ENCODE results near the gene HEBP2. TPM values are rescaled to one million over a fixed set of nuclear protein-coding genes. Genes with fewer than 3 reads are reported as not detected.

Gene HEBP2
- total and polyA plus RNA-seq, 2 experiments from 2014 or later, result 25.6 to 118 TPM

GRCh38 chr6:138451043-138451442, 47.0 kb downstream of the HEBP2 start:
- ATAC-seq, result no peak
- no peak overlapping the region for H3K4me3 Mint-ChIP-seq

More at GRCh38 chr6:138451043-138451442, 47.0 kb downstream of the HEBP2 start:
- no peak overlapping the region for H2AFZ ChIP-seq
- H3K4me2 ChIP-seq, result no peak overlapping the region
- no peaks in the 10 kb centered on the region for H3K27me3 Mint-ChIP-seq (ENCODE audit: insufficient read depth, low read depth, poor library complexity)
- no peaks in the 10 kb centered on the region for H3K27me3 ChIP-seq (ENCODE audit: insufficient read depth)
- H3F3A ChIP-seq (replicated peaks; ENCODE audit: low read depth), result no peaks in the 10 kb centered on the region
- TF ChIP-seq, protein P1, sequence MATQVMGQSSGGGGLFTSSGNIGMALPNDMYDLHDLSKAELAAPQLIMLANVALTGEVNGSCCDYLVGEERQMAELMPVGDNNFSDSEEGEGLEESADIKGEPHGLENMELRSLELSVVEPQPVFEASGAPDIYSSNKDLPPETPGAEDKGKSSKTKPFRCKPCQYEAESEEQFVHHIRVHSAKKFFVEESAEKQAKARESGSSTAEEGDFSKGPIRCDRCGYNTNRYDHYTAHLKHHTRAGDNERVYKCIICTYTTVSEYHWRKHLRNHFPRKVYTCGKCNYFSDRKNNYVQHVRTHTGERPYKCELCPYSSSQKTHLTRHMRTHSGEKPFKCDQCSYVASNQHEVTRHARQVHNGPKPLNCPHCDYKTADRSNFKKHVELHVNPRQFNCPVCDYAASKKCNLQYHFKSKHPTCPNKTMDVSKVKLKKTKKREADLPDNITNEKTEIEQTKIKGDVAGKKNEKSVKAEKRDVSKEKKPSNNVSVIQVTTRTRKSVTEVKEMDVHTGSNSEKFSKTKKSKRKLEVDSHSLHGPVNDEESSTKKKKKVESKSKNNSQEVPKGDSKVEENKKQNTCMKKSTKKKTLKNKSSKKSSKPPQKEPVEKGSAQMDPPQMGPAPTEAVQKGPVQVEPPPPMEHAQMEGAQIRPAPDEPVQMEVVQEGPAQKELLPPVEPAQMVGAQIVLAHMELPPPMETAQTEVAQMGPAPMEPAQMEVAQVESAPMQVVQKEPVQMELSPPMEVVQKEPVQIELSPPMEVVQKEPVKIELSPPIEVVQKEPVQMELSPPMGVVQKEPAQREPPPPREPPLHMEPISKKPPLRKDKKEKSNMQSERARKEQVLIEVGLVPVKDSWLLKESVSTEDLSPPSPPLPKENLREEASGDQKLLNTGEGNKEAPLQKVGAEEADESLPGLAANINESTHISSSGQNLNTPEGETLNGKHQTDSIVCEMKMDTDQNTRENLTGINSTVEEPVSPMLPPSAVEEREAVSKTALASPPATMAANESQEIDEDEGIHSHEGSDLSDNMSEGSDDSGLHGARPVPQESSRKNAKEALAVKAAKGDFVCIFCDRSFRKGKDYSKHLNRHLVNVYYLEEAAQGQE (IDR thresholded peaks at IDR 0.05; ENCODE audit: unreplicated experiment), result no peak
- TF ChIP-seq EZH2 (IDR thresholded peaks at IDR 0.05; ENCODE audit: low read depth, unreplicated experiment), result no peak
- TF ChIP-seq, protein P2, sequence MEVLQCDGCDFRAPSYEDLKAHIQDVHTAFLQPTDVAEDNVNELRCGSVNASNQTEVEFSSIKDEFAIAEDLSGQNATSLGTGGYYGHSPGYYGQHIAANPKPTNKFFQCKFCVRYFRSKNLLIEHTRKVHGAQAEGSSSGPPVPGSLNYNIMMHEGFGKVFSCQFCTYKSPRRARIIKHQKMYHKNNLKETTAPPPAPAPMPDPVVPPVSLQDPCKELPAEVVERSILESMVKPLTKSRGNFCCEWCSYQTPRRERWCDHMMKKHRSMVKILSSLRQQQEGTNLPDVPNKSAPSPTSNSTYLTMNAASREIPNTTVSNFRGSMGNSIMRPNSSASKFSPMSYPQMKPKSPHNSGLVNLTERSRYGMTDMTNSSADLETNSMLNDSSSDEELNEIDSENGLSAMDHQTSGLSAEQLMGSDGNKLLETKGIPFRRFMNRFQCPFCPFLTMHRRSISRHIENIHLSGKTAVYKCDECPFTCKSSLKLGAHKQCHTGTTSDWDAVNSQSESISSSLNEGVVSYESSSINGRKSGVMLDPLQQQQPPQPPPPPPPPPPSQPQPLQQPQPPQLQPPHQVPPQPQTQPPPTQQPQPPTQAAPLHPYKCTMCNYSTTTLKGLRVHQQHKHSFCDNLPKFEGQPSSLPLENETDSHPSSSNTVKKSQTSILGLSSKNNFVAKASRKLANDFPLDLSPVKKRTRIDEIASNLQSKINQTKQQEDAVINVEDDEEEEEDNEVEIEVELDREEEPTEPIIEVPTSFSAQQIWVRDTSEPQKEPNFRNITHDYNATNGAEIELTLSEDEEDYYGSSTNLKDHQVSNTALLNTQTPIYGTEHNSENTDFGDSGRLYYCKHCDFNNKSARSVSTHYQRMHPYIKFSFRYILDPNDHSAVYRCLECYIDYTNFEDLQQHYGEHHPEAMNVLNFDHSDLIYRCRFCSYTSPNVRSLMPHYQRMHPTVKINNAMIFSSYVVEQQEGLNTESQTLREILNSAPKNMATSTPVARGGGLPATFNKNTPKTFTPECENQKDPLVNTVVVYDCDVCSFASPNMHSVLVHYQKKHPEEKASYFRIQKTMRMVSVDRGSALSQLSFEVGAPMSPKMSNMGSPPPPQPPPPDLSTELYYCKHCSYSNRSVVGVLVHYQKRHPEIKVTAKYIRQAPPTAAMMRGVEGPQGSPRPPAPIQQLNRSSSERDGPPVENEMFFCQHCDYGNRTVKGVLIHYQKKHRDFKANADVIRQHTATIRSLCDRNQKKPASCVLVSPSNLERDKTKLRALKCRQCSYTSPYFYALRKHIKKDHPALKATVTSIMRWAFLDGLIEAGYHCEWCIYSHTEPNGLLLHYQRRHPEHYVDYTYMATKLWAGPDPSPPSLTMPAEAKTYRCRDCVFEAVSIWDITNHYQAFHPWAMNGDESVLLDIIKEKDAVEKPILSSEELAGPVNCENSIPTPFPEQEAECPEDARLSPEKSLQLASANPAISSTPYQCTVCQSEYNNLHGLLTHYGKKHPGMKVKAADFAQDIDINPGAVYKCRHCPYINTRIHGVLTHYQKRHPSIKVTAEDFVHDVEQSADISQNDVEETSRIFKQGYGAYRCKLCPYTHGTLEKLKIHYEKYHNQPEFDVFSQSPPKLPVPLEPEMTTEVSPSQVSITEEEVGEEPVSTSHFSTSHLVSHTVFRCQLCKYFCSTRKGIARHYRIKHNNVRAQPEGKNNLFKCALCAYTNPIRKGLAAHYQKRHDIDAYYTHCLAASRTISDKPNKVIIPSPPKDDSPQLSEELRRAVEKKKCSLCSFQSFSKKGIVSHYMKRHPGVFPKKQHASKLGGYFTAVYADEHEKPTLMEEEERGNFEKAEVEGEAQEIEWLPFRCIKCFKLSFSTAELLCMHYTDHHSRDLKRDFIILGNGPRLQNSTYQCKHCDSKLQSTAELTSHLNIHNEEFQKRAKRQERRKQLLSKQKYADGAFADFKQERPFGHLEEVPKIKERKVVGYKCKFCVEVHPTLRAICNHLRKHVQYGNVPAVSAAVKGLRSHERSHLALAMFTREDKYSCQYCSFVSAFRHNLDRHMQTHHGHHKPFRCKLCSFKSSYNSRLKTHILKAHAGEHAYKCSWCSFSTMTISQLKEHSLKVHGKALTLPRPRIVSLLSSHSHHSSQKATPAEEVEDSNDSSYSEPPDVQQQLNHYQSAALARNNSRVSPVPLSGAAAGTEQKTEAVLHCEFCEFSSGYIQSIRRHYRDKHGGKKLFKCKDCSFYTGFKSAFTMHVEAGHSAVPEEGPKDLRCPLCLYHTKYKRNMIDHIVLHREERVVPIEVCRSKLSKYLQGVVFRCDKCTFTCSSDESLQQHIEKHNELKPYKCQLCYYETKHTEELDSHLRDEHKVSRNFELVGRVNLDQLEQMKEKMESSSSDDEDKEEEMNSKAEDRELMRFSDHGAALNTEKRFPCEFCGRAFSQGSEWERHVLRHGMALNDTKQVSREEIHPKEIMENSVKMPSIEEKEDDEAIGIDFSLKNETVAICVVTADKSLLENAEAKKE (CRISPR knock-in tag; IDR thresholded peaks at IDR 0.05), result no peak
- H3K4me3 ChIP-seq, result no peak overlapping the region
- no peak overlapping the region for H3K27ac ChIP-seq (ENCODE audit: low read depth)
- no peaks in the 10 kb centered on the region for H3K9me2 ChIP-seq (ENCODE audit: insufficient read depth)
- DNase-seq (ENCODE audit: low spot score), result no peak
- peaks cover 5% of the 10 kb centered on the region; the same call in 1 of the 2 replicates for H3K36me3 ChIP-seq (ENCODE audit: insufficient read depth)
- H3K4me1 ChIP-seq (ENCODE audit: insufficient read depth), result 0 out of 2 replicates have a peak, but pooled peaks cover 3% of the 10 kb centered on the region
- no peak overlapping the region for H3K27ac Mint-ChIP-seq
- H3K4me1 Mint-ChIP-seq, result no peaks in the 10 kb centered on the region; the same call in 2 of the 3 replicates
- H3K79me2 ChIP-seq (replicated peaks; ENCODE audit: insufficient read depth), result no peaks in the 10 kb centered on the region
- 0 out of 2 replicates have a peak, but pooled peaks cover 7% of the 10 kb centered on the region for H4K20me1 ChIP-seq (replicated peaks; ENCODE audit: insufficient read depth)
- H3K36me3 Mint-ChIP-seq (ENCODE audit: low read depth), result no peaks in the 10 kb centered on the region
- no peaks in the 10 kb centered on the region for H3K9me3 Mint-ChIP-seq
